IMR-90 (cell line): ENCODE measurements around the gene DPYSL5. TPM values are rescaled to one million over a fixed set of nuclear protein-coding genes. Genes with fewer than 3 reads are reported as not detected.

ENCODE experiments used
- ATAC-seq: fragments of 200-7000 bp; cut with Tn5 transposase; 2 replicates; pipeline ENCODE4 v1.9.1; 2020; ENCODE audit warnings: low read depth, mild to moderate bottlenecking, moderate library complexity
- BruUV-seq: library from RNA; stranded (reverse); fragments of 400-500 nt; replicated peaks from 2 replicates; lab custom pipeline; 2021; lab: Mats Ljungman, UMichigan
- CTCF ChIA-PET: fragments of 300-600 bp; formaldehyde crosslinking; extraction: SDS; loops from one replicate; lab custom pipeline; 2021; ENCODE audit warnings: antibody characterized with exemption; lab: Yijun Ruan, JAX
- POLR2A ChIA-PET: fragments of 300-600 bp; sonication (Branson Sonifier 250); formaldehyde crosslinking; loops from one replicate; lab custom pipeline; 2022; ENCODE audit warnings: antibody characterized with exemption; ENCODE audit not compliant: unreplicated experiment; lab: Charles Lee
- DNase-seq: peaks from one replicate; pipeline ENCODE4 v3.0.0; 2013
- H2AFZ ChIP-seq: replicated peaks from 2 replicates; pipeline ENCODE3; 2013; ENCODE audit warnings: low read length, mild to moderate bottlenecking; ENCODE audit not compliant: poor library complexity
- H2AK5ac ChIP-seq: 2 replicates; pipeline ENCODE4 v1.6.1; 2013; ENCODE audit warnings: low read depth, low read length, inconsistent platforms
- H2AK9ac ChIP-seq: replicated peaks from 2 replicates; pipeline ENCODE3; 2013; ENCODE audit warnings: mild to moderate bottlenecking, low read depth, low read length, moderate library complexity; ENCODE audit not compliant: poor library complexity
- H2BK120ac ChIP-seq: 2 replicates; pipeline ENCODE4 v1.6.1; 2013; ENCODE audit warnings: low read depth, low read length, inconsistent platforms
- H2BK15ac ChIP-seq: 3 replicates; pipeline ENCODE4 v1.6.1; 2013; ENCODE audit warnings: low read depth, low read length, inconsistent platforms
- H2BK20ac ChIP-seq: 2 replicates; pipeline ENCODE4 v1.6.1; 2013; ENCODE audit warnings: low read depth, mild to moderate bottlenecking, inconsistent platforms, low read length, moderate library complexity
- H2BK5ac ChIP-seq: 2 replicates; pipeline ENCODE4 v1.6.1; 2013; ENCODE audit warnings: mild to moderate bottlenecking, low read depth, low read length, inconsistent platforms; ENCODE audit not compliant: poor library complexity, severe bottlenecking
- H3K14ac ChIP-seq: replicated peaks from 2 replicates; pipeline ENCODE4 v1.6.1; 2013; ENCODE audit warnings: low read depth, low read length, inconsistent platforms
- H3K18ac ChIP-seq: 2 replicates; pipeline ENCODE4 v1.6.1; 2013; ENCODE audit warnings: low read depth, low read length, control low read depth
- H3K23ac ChIP-seq: 2 replicates; pipeline ENCODE4 v1.6.1; 2013; ENCODE audit warnings: low read depth, low read length, inconsistent platforms
- H3K27ac ChIP-seq: 2 replicates; pipeline ENCODE4 v1.5.1; 2013; ENCODE audit warnings: mild to moderate bottlenecking, control low read depth, low read length; ENCODE audit not compliant: insufficient read depth
- H3K27me3 ChIP-seq: 2 replicates; pipeline ENCODE4 v1.6.1; 2013; ENCODE audit warnings: low read length; ENCODE audit not compliant: control insufficient read depth, insufficient read depth
- H3K36me3 ChIP-seq: 2 replicates; pipeline ENCODE4 v1.6.1; 2013; ENCODE audit warnings: low read length, mixed read lengths; ENCODE audit not compliant: control insufficient read depth, insufficient read depth
- H3K4ac ChIP-seq: 2 replicates; pipeline ENCODE4 v1.6.1; 2013; ENCODE audit warnings: low read depth, low read length, inconsistent platforms
- H3K4me1 ChIP-seq: 2 replicates; pipeline ENCODE4 v1.6.1; 2013; ENCODE audit warnings: low read length, mixed read lengths; ENCODE audit not compliant: control insufficient read depth, insufficient read depth
- H3K4me2 ChIP-seq: 2 replicates; pipeline ENCODE4 v1.6.1; 2013; ENCODE audit warnings: low read depth, mild to moderate bottlenecking, control low read depth, low read length, moderate library complexity
- H3K4me3 ChIP-seq: 2 replicates; pipeline ENCODE4 v1.5.1; 2013; ENCODE audit warnings: low read depth, mild to moderate bottlenecking, control low read depth, low read length, moderate library complexity; ENCODE audit not compliant: insufficient read depth
- H3K56ac ChIP-seq: 2 replicates; pipeline ENCODE4 v1.6.1; 2013; ENCODE audit warnings: low read length, inconsistent platforms; ENCODE audit not compliant: insufficient read depth; ENCODE audit errors: extremely low read depth
- H3K79me1 ChIP-seq, 2 experiments: 2 replicates each; pipeline ENCODE4 v1.6.1; 2013; ENCODE audit warnings: low read length in 2 of 2, inconsistent platforms in 1 of 2, low read depth in 1 of 2
- H3K9ac ChIP-seq: 2 replicates; pipeline ENCODE4 v1.6.1; 2013; ENCODE audit warnings: low read depth, low read length, control low read depth
- H3K9me1 ChIP-seq: 2 replicates; pipeline ENCODE4 v1.6.1; 2013; ENCODE audit warnings: low read length, inconsistent platforms; ENCODE audit not compliant: insufficient read depth
- H3K9me3 ChIP-seq: 2 replicates; pipeline ENCODE4 v1.6.1; 2013; ENCODE audit warnings: low read length; ENCODE audit not compliant: control insufficient read depth, insufficient read depth
- H4K20me1 ChIP-seq: 2 replicates; pipeline ENCODE4 v1.6.1; 2013; ENCODE audit warnings: low read length, inconsistent platforms; ENCODE audit not compliant: insufficient read depth
- H4K5ac ChIP-seq: 2 replicates; pipeline ENCODE4 v1.6.1; 2013; ENCODE audit warnings: mild to moderate bottlenecking, low read depth, low read length, control low read depth
- H4K8ac ChIP-seq, 2 experiments: 2 replicates each; pipeline ENCODE4 v1.6.1; 2013; ENCODE audit warnings: low read depth in 2 of 2, low read length in 2 of 2, control low read depth in 1 of 2, inconsistent platforms in 1 of 2
- H4K91ac ChIP-seq: 2 replicates; pipeline ENCODE4 v1.6.1; 2013; ENCODE audit warnings: low read depth, low read length, inconsistent platforms; ENCODE audit not compliant: insufficient read depth
- CEBPB ChIP-seq: IDR thresholded peaks from 2 replicates; pipeline ENCODE4 v1.6.1; 2012; ENCODE audit warnings: low read depth, low read length, improper control_type of control experiment
- CTCF ChIP-seq: conservative IDR thresholded peaks from 2 replicates; pipeline ENCODE4 v1.5.1; 2012; ENCODE audit warnings: mild to moderate bottlenecking, low read depth, low read length, improper control_type of control experiment
- MAZ ChIP-seq: IDR thresholded peaks from 2 replicates; pipeline ENCODE4 v1.6.1; 2012; ENCODE audit warnings: low read depth, mild to moderate bottlenecking, low read length, improper control_type of control experiment, moderate library complexity, borderline replicate concordance
- POLR2A ChIP-seq: IDR thresholded peaks from 2 replicates; pipeline ENCODE4 v1.6.1; 2012; ENCODE audit warnings: mild to moderate bottlenecking, low read depth, low read length
- RFX5 ChIP-seq: IDR thresholded peaks from 2 replicates; pipeline ENCODE4 v1.8.0; 2012; ENCODE audit warnings: low read depth, mild to moderate bottlenecking, low read length, moderate library complexity
- USF2 ChIP-seq: fragments of 150-350 bp; IDR thresholded peaks from 2 replicates; pipeline ENCODE4 v1.6.1; 2017; ENCODE audit warnings: mild to moderate bottlenecking, antibody characterized with exemption, low read length, low read depth
- WGBS, 2 experiments: methylation state at CpG; one replicate each; pipeline versions ENCODE4 v1.1.5 to v1.1.7; 2013; ENCODE audit warnings: missing lambda C conversion rate in 2 of 2; ENCODE audit not compliant: insufficient read length in 1 of 2; ENCODE audit errors: extremely low coverage in 2 of 2; 5-methylcytosine and 5-hydroxymethylcytosine counted together
- dilution Hi-C: fragments of 300-500 bp; cut with HindIII; formaldehyde crosslinking; loops from one replicate; pipeline ENCODE4 v1.14.3; 2018; ENCODE audit warnings: low sequenced_read_pairs; ENCODE audit not compliant: unreplicated experiment
- in situ Hi-C: fragments of 300-500 bp; cut with MboI; formaldehyde crosslinking; loops from 3 replicates; pipeline ENCODE4 v1.14.3; 2019; ENCODE audit warnings: low sequenced_read_pairs, inconsistent platforms, mixed read lengths
- intact Hi-C: fragments of 100-400 bp; cut with micrococcal nuclease; formaldehyde crosslinking; loops from 2 replicates; pipeline ENCODE4 v1.10.0; 2022
- polyA plus RNA-seq, 3 experiments: library from polyadenylated mRNA; depleted of rRNA; stranded (reverse); fragments of >200 nt; gene quantifications; 2 replicates each; pipeline ENCODE4 v1.2.3, GENCODE V29; 2012; ENCODE audit warnings: low replicate concordance in 1 of 3
- total RNA-seq: library from RNA; depleted of rRNA; stranded (reverse); fragments of >200 nt; gene quantifications from 2 replicates; pipeline ENCODE4 v1.2.3, GENCODE V29; 2012

The DPYSL5 gene
- total and polyA plus RNA-seq, 2 of the 4 experiments (the other 2 are of a cell fraction): not detected

GRCh38 chr2:26883956-26884355 lies 36.0 kb downstream of the DPYSL5 start:
- H4K20me1 ChIP-seq: no peaks in the 10 kb centered on the region; the same call in 1 of the 2 replicates
- no peak overlapping the region for H3K14ac ChIP-seq
- ChIA-PET CTCF (no interaction called here), POLR2A (no interaction called here)
- dilution Hi-C loops: no loop called here
- H3K4me1 ChIP-seq: no peaks in the 10 kb centered on the region
- in situ Hi-C loops: no loop called here
- BruUV-seq: no TSS peak
- H3K9me3 ChIP-seq: no peaks in the 10 kb centered on the region
- no CpG with 5 or more reads among the region's 8 CpGs for WGBS, 2 experiments
- H3K56ac ChIP-seq: no peak overlapping the region
- H3K9me1 ChIP-seq: no peaks in the 10 kb centered on the region; the same call in 1 of the 2 replicates
- no peak overlapping the region for H3K23ac ChIP-seq
- H2AK9ac ChIP-seq: no peak overlapping the region
- H3K36me3 ChIP-seq: no peaks in the 10 kb centered on the region
- no peak overlapping the region for H3K9ac ChIP-seq
- no peak overlapping the region for H3K4me3 ChIP-seq
- no peak overlapping the region for H4K5ac ChIP-seq
- no peak overlapping the region for H3K4me2 ChIP-seq
- H2AFZ ChIP-seq: peak overlapping the region; percentile 23
- peaks cover 70% of the 10 kb centered on the region for H3K27me3 ChIP-seq
- intact Hi-C loops: no loop called here
- H3K4ac ChIP-seq: no peak overlapping the region
- no peak for ATAC-seq
- H2BK120ac ChIP-seq: no peak overlapping the region
- TF ChIP-seq POLR2A (no peak), CEBPB (no peak), USF2 (no peak), MAZ (no peak), RFX5 (no peak), CTCF (no peak)
- H4K91ac ChIP-seq: no peak overlapping the region
- no peak overlapping the region for H2BK15ac ChIP-seq
- H4K8ac ChIP-seq: no peak overlapping the region
- no peak overlapping the region for H2AK5ac ChIP-seq
- no peak overlapping the region for H3K18ac ChIP-seq
- H3K27ac ChIP-seq: no peak overlapping the region
- H3K79me1 ChIP-seq: no peaks in the 10 kb centered on the region
- H2BK5ac ChIP-seq: no peak overlapping the region
- H2BK20ac ChIP-seq: no peak overlapping the region
- no peak for DNase-seq
